Smooth muscle cell of trachea (primary cell): ENCODE data around the gene SPATA31A5. TPM values are rescaled to one million over a fixed set of nuclear protein-coding genes. Genes with fewer than 3 reads are reported as not detected.

Experiments
- total RNA-seq: library from RNA; depleted of rRNA; stranded (reverse); fragments of >200 nt; gene quantifications from 2 replicates; pipeline ENCODE4 v1.2.1, GENCODE V29; 2014

SPATA31A5 gene
- not detected in 2 replicates for total RNA-seq

DNA sequence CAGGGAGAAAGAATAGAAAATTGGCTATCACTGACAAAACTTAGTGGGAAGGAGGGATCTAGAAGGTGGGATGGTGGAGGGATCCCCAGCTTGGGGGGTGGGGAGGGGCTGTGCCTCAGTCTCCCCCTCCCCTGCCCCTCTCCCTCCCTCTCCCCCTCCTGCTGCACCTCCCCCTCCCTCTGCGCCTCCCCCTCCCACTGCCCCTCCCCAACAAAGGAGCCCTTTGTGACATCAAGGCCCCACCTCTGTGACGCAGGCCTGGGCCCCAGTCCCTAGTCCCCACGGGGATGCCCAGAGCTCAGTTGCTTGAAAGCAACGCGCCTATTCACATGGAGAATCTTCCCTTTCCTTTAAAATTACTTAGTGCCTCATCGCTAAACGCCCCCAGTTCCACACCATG is at the start of gene SPATA31A5:
Gene SPATA31A5 (plus strand): TSS at position 301 of the 400 bp plus-strand sequence. CDS start 29 bp downstream, at position 330.

